NCI-H526 (cell line): ENCODE data around the gene PDE5A.
"Not testable (repeated sequence)": the region's sequence is repeated elsewhere in the genome, so short reads cannot be mapped to it uniquely, and the experiment has no call there.

Source experiments
- DNase-seq, 2 experiments: peaks; one replicate each; lab custom pipeline; 2025; lab: John Stamatoyannopoulos, UW

Gene PDE5A

DNA sequence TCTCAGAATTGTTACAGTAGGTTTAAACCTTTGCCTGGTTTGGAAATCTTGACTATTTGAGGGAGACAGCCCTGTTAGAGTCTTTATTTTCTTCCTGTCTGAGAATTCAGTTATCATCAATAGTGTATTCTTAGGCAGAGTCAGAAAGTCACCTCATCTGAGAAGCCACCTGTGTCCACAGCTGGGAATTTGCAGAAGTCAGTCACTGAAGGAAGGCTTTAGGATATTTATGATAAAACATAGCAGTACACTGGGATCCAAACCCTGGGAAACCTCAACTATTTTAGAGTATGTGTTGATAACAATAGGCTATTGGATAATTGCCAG, 157.9 kb downstream of the PDE5A start:
- DNase-seq: not testable (repeated sequence)

DNA sequence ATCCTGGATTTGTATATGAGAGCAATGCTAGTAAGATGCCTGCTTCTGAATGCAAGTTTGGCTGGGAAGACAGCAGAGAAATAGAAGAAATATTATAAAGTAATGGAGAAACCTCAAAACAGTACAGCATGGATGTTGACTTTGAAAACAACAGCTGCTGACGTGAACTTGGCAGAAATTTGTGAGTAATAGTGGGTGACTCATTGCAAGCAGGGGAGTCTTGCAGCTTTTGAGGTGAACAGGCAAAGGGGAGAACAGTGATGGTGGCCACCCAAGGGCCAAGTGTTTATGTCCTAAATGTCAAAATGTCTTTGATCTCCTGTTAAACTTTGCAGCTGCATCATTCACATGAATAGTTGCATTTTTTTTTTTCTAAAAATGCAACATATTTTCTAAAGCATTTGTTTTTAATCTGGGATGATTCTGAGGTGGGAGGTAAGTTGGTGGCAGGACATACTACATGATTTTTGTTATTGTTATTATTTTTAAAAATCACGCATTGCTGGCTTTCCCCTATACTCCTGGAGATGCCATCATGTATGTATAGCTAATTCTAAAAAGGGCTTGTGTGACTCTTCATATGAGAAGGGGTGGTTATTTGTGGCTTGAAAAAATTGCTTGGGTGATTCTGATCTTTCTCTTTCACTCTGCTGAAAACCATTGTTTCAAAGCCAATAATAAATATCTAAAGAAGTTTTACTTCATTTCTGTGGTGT, 158.4 kb downstream of the PDE5A start:
- not testable (repeated sequence) for DNase-seq

DNA sequence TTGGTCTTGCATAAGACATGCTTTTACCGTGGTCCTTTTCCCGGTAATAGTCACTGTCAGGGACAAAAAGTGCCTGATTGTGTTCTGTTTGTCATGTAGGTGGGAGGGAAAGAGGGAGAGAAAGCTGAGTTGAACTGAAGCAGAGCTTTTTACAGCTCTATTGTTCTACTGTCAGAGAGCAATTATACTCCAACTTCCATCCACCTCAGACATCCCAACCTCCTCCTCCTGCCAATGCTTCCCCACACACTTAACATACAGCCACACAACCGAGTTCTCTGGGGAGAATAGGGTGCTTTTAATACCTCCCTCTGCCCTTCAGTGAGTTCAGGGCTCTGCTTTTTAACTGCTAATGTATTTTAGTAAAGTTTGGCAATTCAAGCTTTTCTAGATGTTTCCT, 159.6 kb downstream of the PDE5A start:
- DNase-seq: not testable (repeated sequence)

DNA sequence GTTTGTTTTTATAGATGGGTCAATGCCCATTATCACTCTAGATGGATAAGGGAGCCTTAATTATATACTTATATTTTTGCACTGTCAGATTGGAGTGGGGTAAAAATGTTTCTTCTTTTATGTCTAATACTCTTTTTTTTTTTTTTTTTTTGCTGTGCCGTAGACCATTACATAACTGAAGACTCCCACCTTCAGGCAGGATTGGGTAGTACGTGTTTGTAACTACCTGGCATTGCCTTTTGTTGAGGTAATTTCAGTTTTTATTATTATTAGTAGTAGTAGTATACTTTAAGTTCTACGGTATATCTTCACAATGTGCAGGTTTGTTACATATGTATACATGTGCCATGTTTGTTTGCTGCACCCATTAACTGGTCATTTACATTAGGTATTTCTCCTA, 165.9 kb downstream of the PDE5A start:
- DNase-seq: peak in 1 of 2 experiments; percentile 29

DNA sequence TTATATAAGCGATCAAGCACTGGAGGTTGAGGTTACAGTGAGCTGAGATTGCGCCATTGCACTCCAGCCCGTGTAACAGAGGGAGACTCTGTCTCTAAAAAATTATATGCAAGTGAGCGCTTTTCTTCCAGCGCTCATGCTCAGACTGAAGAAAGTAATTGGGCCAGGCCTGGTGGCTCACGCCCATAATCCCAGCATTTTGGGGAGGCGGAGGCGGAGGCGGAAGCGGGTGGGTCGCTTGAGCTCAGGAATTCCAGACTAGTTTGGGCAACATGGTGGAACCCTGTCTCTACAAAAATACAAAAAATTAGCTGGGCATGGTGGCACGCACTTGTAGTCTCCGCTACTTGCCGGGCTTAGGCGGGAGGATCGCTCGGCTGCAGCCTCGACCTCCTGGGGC, 172.9 kb downstream of the PDE5A start:
- peak; percentile 21 to 54 for DNase-seq

DNA sequence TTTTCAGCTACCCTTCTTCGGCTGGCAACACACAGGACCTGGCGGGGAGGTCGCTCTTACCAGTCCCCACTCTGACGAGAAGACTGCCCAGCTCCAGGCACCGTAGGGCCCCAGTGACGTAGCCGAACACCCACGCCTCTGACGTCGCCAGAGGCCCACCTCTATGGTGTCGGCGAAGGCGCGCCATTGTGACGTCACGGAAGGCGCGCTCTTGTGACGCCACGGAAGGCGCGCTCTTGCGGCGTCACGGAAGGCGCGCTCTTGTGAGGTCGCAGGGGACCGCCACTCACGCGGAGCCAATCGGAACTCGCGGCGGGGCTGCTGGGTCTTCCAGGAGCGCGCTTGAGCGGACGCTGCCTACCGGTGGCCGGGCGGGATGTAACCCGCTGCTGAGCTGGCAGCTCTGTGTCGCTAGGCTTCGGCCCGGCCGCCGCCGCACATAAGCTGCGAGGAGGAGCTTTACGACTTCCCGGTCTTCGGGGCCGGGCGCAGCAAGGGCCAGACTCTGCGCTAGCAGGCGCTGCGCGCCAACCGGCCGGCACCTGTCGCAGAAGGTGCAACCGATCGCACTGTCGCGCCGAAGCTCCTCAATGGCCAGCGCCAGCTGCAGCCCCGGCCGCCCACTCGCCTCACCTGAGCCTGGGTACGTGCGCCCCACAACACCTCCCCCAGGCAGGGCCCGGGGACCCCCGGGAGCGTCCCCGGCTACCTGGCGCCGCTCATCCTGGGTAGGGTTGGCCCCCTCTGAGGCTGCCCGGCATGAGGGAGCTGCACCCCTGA, 173.9 kb downstream of the PDE5A start:
- DNase-seq: peak; percentile 91 to 96

DNA sequence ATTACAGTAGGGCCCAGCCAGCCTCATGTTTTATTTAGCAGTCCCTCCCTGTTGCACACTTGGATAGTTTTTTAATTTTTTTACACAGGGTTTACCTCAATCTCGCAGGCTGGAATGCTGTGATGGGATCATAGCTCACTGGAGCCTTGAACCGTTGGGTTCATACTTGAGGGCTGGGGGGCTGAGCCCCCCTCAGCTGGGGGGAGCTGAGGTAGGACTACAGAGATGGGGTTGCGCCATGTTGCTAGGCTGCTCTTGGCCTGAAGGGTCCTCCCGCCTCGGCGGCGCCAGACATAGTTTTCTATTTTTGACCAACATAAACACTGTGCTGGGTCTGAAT, 174.5 kb downstream of the PDE5A start:
- peak in 1 of 2 experiments; percentile 49 for DNase-seq

DNA sequence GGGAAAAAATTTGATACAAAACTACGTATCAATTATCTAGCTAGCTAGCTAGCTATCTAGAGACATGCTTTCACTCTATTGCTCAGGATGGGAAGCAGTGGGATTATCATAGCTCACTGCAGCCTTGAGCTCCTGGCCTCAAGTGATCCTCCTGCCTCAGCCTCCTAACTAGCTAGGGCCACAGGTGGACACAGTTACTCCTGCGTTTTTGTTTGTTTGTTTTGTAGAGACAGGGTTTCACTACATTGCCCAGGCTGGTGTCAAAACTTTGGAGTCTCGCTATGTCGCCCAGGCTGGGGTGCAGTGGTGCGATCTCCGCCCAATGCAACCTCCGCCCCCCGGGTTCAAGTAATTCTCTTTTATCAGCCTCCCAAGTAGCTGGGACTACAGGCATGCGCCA, 175.3 kb downstream of the PDE5A start:
- DNase-seq: not testable (repeated sequence)

DNA sequence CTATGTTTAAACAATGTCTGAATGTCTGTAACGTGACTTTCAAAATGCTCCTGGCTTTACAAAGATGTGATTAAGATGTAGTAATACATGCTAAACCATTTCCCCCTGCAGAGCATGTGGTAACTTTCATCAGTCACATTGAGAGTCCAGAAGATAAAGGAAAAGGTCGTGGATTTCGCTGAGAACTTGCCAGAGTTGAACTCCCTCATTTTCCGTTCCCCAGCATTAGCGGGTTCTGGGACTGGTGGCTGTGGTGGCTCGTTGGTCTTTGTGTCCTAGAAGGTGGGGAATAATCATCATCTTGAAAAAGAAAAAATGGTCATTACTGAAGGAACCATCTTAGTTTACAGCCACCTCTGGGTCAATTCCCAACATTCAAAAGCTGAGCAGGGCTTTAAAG, 178.8 kb downstream of the PDE5A start:
- not testable (repeated sequence) for DNase-seq
